A673 (cell line): Measurements from ENCODE around the gene RALBP1. TPM values are rescaled to one million over a fixed set of nuclear protein-coding genes. Genes with fewer than 3 reads are reported as not detected.

Experiments used
- BruUV-seq: library from RNA; stranded (reverse); fragments of 400-500 nt; replicated peaks from 2 replicates; lab custom pipeline; 2021; lab: Mats Ljungman, UMichigan
- CTCF ChIA-PET: fragments of 300-600 bp; sonication (Branson Sonifier 250); formaldehyde crosslinking; loops from one replicate; lab custom pipeline; 2022; ENCODE audit warnings: antibody characterized with exemption; lab: Charles Lee
- POLR2A ChIA-PET: fragments of 300-600 bp; sonication (Branson Sonifier 250); formaldehyde crosslinking; loops from one replicate; lab custom pipeline; 2022; ENCODE audit warnings: antibody characterized with exemption; ENCODE audit not compliant: low non-redundant PET; lab: Charles Lee
- DNase-seq: peaks from one replicate; pipeline ENCODE4 v3.0.0-alpha.2; 2015; ENCODE audit warnings: low spot score
- H3K27ac ChIP-seq: fragments of 200-600 bp; sonication (generic); 2 replicates; pipeline ENCODE4 v1.5.1; 2016; ENCODE audit warnings: mixed run types, low read depth, mild to moderate bottlenecking, mixed read lengths, antibody characterized with exemption, low read length; ENCODE audit not compliant: poor library complexity, severe bottlenecking
- H3K27me3 ChIP-seq: fragments of 200-600 bp; sonication (generic); replicated peaks from 2 replicates; pipeline ENCODE4 v1.6.1; 2017; ENCODE audit warnings: mixed run types, low read depth, mild to moderate bottlenecking, mixed read lengths, antibody characterized with exemption, low read length; ENCODE audit not compliant: insufficient read depth, poor library complexity
- H3K36me3 ChIP-seq: fragments of 200-600 bp; sonication (generic); 2 replicates; pipeline ENCODE4 v1.6.1; 2016; ENCODE audit warnings: mixed run types, mild to moderate bottlenecking, mixed read lengths, antibody characterized with exemption, low read length; ENCODE audit not compliant: insufficient read depth, poor library complexity, severe bottlenecking
- H3K4me1 ChIP-seq: fragments of 200-600 bp; sonication (generic); 2 replicates; pipeline ENCODE4 v1.6.1; 2017; ENCODE audit warnings: mixed run types, mild to moderate bottlenecking, mixed read lengths, antibody characterized with exemption, low read length; ENCODE audit not compliant: insufficient read depth, poor library complexity, severe bottlenecking
- H3K4me3 ChIP-seq: fragments of 200-600 bp; sonication (generic); 2 replicates; pipeline ENCODE4 v1.5.1; 2016; ENCODE audit warnings: low read depth, mixed run types, mild to moderate bottlenecking, mixed read lengths, low read length; ENCODE audit not compliant: poor library complexity, severe bottlenecking
- H3K9me3 ChIP-seq: fragments of 200-600 bp; sonication (generic); 2 replicates; pipeline ENCODE4 v1.6.1; 2016; ENCODE audit warnings: mixed run types, low read depth, mild to moderate bottlenecking, mixed read lengths, antibody characterized with exemption, low read length; ENCODE audit not compliant: poor library complexity, severe bottlenecking
- CTCF ChIP-seq: fragments of 300-800, 200-600 bp; sonication (generic); conservative IDR thresholded peaks from 2 replicates; pipeline ENCODE4 v1.5.1; 2017; ENCODE audit warnings: low read depth, mild to moderate bottlenecking, antibody characterized with exemption, low read length, moderate library complexity, mixed read lengths
- EZH2 ChIP-seq: fragments of 200-600 bp; sonication (generic); IDR thresholded peaks from 2 replicates; pipeline ENCODE4 v1.6.1; 2017; ENCODE audit warnings: borderline replicate concordance, low read depth, mild to moderate bottlenecking, mixed read lengths, antibody characterized with exemption, low read length; ENCODE audit not compliant: poor library complexity, severe bottlenecking
- intact Hi-C: fragments of 100-400 bp; cut with micrococcal nuclease; formaldehyde crosslinking; loops from one replicate; pipeline ENCODE4 v1.10.0; 2022; ENCODE audit not compliant: unreplicated experiment
- total RNA-seq: library from RNA; stranded (reverse); gene quantifications from 2 replicates; pipeline ENCODE4 v1.2.3, GENCODE V29; 2021

Gene RALBP1
- total RNA-seq, 1 experiment from 2014 or later: 53.5 TPM

DNA sequence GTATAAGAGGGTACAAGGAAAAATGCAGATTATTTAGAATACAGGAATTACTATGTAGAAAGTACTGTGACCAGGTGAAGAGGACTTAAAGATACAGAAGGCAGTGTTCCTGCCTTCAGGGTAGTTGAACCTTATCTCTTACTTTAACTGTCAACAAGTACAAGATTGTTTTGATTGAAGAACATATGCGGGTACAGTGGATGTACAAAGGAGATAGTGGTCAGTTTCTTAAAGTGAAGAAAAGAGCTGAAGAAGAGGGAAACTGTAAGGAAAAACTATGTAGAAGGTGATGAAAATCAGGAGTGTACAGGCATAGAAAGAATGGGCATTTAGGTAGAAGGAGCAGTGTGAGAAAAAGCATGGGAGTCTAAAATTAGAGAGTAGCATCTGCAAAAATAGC, 2.2 kb downstream of the RALBP1 start:
- POLR2A ChIA-PET: no interaction called here
- Histone ChIP-seq H3K36me3 (no peaks in the 10 kb centered on the region), H3K27ac (no peak overlapping the region), H3K27me3 (no peaks in the 10 kb centered on the region), H3K9me3 (no peaks in the 10 kb centered on the region), H3K4me1 (peaks cover 5% of the 10 kb centered on the region), H3K4me3 (no peak overlapping the region)
- DNase-seq: no peak
- CTCF ChIA-PET: no interaction called here
- no peak for TF ChIP-seq EZH2
- TF ChIP-seq CTCF: no peak
- no TSS peak for BruUV-seq
- intact Hi-C loops: no loop called here

- ChIA-PET CTCF (no interaction called here), POLR2A (no interaction called here)
- H3K36me3 ChIP-seq: no peaks in the 10 kb centered on the region
- no peak overlapping the region for H3K4me3 ChIP-seq
- no peak overlapping the region for H3K27ac ChIP-seq
- intact Hi-C loops: no loop called here
- H3K4me1 ChIP-seq: peaks cover 8% of the 10 kb centered on the region
- no peaks in the 10 kb centered on the region for H3K27me3 ChIP-seq
- DNase-seq: no peak
- H3K9me3 ChIP-seq: no peaks in the 10 kb centered on the region
- no TSS peak for BruUV-seq
- TF ChIP-seq CTCF (no peak), EZH2 (no peak)
These were observed 3.2 kb downstream of the RALBP1 start for GRCh38 chr18:9478545-9478944.

DNA sequence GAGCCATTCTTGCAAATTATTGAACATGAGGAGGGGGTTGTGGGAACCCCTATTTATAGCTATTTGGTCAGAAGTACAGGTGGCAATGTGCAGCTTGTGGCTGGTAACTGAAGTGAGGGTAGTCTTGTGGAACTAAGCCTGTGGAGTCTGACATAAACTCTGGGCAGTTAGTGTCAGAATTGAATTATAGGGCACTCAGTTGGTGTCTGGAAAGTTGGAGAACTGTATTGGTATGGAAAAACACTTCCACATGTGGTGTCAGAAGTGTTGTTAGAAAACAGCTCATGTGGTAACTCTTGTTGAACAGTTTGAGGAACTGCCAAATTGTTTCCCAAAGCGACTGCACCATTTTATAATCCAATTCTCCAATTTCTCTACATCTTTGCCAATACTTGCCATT, 7.5 kb downstream of the RALBP1 start:
- POLR2A ChIA-PET: no interaction called here
- no TSS peak for BruUV-seq
- Histone ChIP-seq H3K9me3 (no peaks in the 10 kb centered on the region), H3K4me3 (no peak overlapping the region), H3K27me3 (no peaks in the 10 kb centered on the region), H3K4me1 (peaks cover 3% of the 10 kb centered on the region), H3K36me3 (no peaks in the 10 kb centered on the region), H3K27ac (no peak overlapping the region)
- DNase-seq: no peak
- CTCF ChIA-PET: no interaction called here
- intact Hi-C loops: no loop called here
- TF ChIP-seq EZH2 (no peak), CTCF (no peak)
